PC-9 (cell line): ENCODE data around the gene EML5. TPM values are rescaled to one million over a fixed set of nuclear protein-coding genes. Genes with fewer than 3 reads are reported as not detected.

Experiments
- BruUV-seq: library from RNA; stranded (reverse); fragments of 400-500 nt; replicated peaks from 2 replicates; lab custom pipeline; 2021; lab: Mats Ljungman, UMichigan
- CTCF ChIA-PET: fragments of 300-600 bp; sonication (Branson Sonifier 250); formaldehyde crosslinking; loops from one replicate; lab custom pipeline; 2022; ENCODE audit warnings: antibody characterized with exemption; lab: Charles Lee
- POLR2A ChIA-PET: fragments of 300-600 bp; sonication (Branson Sonifier 250); formaldehyde crosslinking; loops from one replicate; lab custom pipeline; 2022; ENCODE audit warnings: antibody characterized with exemption; ENCODE audit not compliant: unreplicated experiment; lab: Charles Lee
- DNase-seq, 2 experiments: peaks; one replicate each; pipeline versions ENCODE4 v3.0.0 to v3.0.0-alpha.2; 2015 to 2022; ENCODE audit warnings: mixed read lengths in 1 of 2
- H2AFZ ChIP-seq: fragments of 200-600 bp; sonication (generic); 2 replicates; pipeline ENCODE4 v1.8.1; 2017; ENCODE audit warnings: antibody characterized with exemption
- H3F3A ChIP-seq: fragments of 200-600 bp; sonication (generic); 2 replicates; pipeline ENCODE4 v1.8.1; 2017; ENCODE audit warnings: antibody characterized with exemption, mild to moderate bottlenecking, low read depth; ENCODE audit not compliant: insufficient read depth
- H3K27ac ChIP-seq: fragments of 200-600 bp; sonication (generic); 2 replicates; pipeline ENCODE4 v1.6.1; 2016; ENCODE audit warnings: mixed run types
- H3K27me3 ChIP-seq: fragments of 200-600 bp; sonication (generic); 2 replicates; pipeline ENCODE4 v1.6.1; 2016; ENCODE audit warnings: low read depth, mixed run types; ENCODE audit not compliant: insufficient read depth
- H3K36me3 ChIP-seq: fragments of 200-600 bp; sonication (generic); 2 replicates; pipeline ENCODE4 v1.6.1; 2016; ENCODE audit warnings: low read depth, mixed run types
- H3K4me1 ChIP-seq: fragments of 200-600 bp; sonication (generic); replicated peaks from 2 replicates; pipeline ENCODE4 v1.6.1; 2016; ENCODE audit warnings: mixed run types; ENCODE audit not compliant: insufficient read depth
- H3K4me2 ChIP-seq: fragments of 200-600 bp; sonication (generic); 2 replicates; pipeline ENCODE4 v1.6.1; 2017; ENCODE audit warnings: mixed run types
- H3K4me3 ChIP-seq: fragments of 200-600 bp; sonication (generic); 2 replicates; pipeline ENCODE4 v1.6.1; 2016; ENCODE audit warnings: mixed run types
- H3K79me2 ChIP-seq: fragments of 200-600 bp; sonication (generic); 2 replicates; pipeline ENCODE4 v1.6.1; 2017; ENCODE audit warnings: low read depth, mixed run types
- H3K9me2 ChIP-seq: fragments of 200-600 bp; sonication (generic); 2 replicates; pipeline ENCODE4 v1.8.1; 2017; ENCODE audit warnings: mild to moderate bottlenecking; ENCODE audit not compliant: insufficient read depth
- H3K9me3 ChIP-seq: fragments of 200-600 bp; sonication (generic); 2 replicates; pipeline ENCODE4 v1.8.1; 2016; ENCODE audit warnings: low read depth; ENCODE audit not compliant: insufficient read depth
- H4K20me1 ChIP-seq: fragments of 200-600 bp; sonication (generic); 2 replicates; pipeline ENCODE4 v1.8.1; 2017; ENCODE audit not compliant: insufficient read depth
- EZH2 ChIP-seq: fragments of 200-600 bp; sonication (generic); IDR thresholded peaks from 2 replicates; pipeline ENCODE4 v1.8.0; 2017; ENCODE audit warnings: antibody characterized with exemption, low read depth
- intact Hi-C: fragments of 100-400 bp; cut with micrococcal nuclease; formaldehyde crosslinking; loops from one replicate; pipeline ENCODE4 v1.10.0; 2022; ENCODE audit not compliant: unreplicated experiment
- total RNA-seq: library from RNA; stranded (reverse); gene quantifications from 2 replicates; pipeline ENCODE4 v1.2.3, GENCODE V29; 2021
- TF ChIP-seq, protein P1 (sequence below): fragments of 200-600 bp; sonication (generic); conservative IDR thresholded peaks from 2 replicates; pipeline ENCODE4 v1.6.1; 2017; ENCODE audit warnings: mixed run types, antibody characterized with exemption, mild to moderate bottlenecking, moderate library complexity

EML5 gene
- total RNA-seq, 1 experiment from 2014 or later = 0.46 TPM

DNA sequence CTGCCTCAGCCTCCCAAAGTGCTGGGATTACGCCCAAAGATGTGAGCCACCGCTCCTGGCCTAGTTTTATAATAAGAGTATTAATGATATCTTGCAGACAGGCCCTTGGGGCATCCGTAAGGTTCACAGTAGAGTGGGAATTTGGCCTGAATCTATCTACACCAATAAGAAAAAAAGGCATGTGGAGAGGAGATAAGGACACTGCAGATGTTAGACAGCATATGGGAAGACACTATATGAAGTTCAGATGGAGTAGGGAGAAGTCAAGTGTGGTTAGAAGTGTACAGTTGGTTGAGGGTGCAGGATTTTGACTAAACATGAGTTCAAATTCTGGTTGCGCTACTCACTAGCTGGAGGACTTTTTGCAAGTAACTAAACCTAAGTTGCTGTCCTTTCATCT lies 23.2 kb upstream of the EML5 start:
- no peaks in the 10 kb centered on the region for H3K9me2 ChIP-seq
- H2AFZ ChIP-seq = no peak overlapping the region
- no peaks in the 10 kb centered on the region for H3K79me2 ChIP-seq
- H3K27ac ChIP-seq = no peak overlapping the region
- no peaks in the 10 kb centered on the region for H3F3A ChIP-seq
- no peaks in the 10 kb centered on the region for H3K36me3 ChIP-seq
- no TSS peak for BruUV-seq
- intact Hi-C loops = no loop called here
- ChIA-PET POLR2A (interaction anchor here (0.6 kb wide), 1 partner anchor 23 kb away, joined by 3 read pairs; no protein-coding TSS in a partner anchor), CTCF (no interaction called here)
- TF ChIP-seq, protein P1, sequence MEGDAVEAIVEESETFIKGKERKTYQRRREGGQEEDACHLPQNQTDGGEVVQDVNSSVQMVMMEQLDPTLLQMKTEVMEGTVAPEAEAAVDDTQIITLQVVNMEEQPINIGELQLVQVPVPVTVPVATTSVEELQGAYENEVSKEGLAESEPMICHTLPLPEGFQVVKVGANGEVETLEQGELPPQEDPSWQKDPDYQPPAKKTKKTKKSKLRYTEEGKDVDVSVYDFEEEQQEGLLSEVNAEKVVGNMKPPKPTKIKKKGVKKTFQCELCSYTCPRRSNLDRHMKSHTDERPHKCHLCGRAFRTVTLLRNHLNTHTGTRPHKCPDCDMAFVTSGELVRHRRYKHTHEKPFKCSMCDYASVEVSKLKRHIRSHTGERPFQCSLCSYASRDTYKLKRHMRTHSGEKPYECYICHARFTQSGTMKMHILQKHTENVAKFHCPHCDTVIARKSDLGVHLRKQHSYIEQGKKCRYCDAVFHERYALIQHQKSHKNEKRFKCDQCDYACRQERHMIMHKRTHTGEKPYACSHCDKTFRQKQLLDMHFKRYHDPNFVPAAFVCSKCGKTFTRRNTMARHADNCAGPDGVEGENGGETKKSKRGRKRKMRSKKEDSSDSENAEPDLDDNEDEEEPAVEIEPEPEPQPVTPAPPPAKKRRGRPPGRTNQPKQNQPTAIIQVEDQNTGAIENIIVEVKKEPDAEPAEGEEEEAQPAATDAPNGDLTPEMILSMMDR = no peak
- no peak for TF ChIP-seq EZH2
- H3K27me3 ChIP-seq = no peaks in the 10 kb centered on the region
- no peaks in the 10 kb centered on the region for H4K20me1 ChIP-seq
- DNase-seq = no peak
- no peaks in the 10 kb centered on the region for H3K4me1 ChIP-seq
- no peak overlapping the region for H3K4me3 ChIP-seq
- H3K9me3 ChIP-seq = no peaks in the 10 kb centered on the region
- H3K4me2 ChIP-seq = no peak overlapping the region

DNA sequence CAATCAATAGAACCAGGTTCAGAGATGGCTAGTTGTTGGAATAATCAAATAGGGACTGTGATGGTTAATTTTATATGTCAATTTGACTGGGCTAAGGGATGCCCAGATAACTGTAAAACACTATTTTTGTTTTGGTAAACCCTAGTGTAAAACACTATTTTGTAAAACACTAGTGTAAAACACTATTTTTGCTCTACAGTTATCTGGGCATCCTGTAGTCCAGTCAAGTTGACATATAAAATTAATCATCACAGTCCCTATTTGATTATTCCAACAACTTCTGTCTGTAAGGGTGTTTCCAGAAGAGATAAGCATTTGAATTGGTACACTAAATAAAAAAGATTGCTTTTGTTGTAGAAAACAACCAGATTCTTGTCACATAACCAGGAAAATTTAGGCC lies 15.6 kb upstream of the EML5 start:
- Histone ChIP-seq H3K79me2 (no peaks in the 10 kb centered on the region), H2AFZ (no peak overlapping the region), H3K4me1 (no peaks in the 10 kb centered on the region), H4K20me1 (no peaks in the 10 kb centered on the region), H3K27me3 (no peaks in the 10 kb centered on the region), H3K4me3 (no peak overlapping the region), H3K9me2 (no peaks in the 10 kb centered on the region), H3K36me3 (no peaks in the 10 kb centered on the region), H3F3A (no peaks in the 10 kb centered on the region), H3K4me2 (no peak overlapping the region), H3K27ac (no peak overlapping the region), H3K9me3 (no peaks in the 10 kb centered on the region)
- CTCF ChIA-PET = no interaction called here
- TF ChIP-seq EZH2 = no peak
- TF ChIP-seq, protein P1 = no peak
- no TSS peak for BruUV-seq
- POLR2A ChIA-PET = no interaction called here
- DNase-seq = no peak
- intact Hi-C loops = no loop called here

DNA sequence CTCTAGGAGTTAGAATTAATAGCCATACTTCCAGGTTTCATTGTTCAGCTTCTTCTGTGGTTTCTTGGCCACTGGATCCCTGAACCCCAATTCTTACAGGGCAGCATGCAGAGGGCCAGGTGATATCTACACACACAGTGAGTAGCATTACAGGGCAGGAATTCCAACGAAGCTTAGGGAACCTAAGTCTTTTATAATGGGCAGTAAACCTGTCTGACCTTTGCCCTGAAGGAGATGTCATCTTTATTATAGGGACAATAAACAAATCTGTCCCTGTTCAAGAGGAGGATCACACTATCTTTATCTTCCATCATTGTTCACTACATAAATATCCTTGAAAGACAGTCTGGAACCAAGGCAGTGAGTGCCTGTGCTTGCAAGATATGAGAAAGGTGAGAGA lies 11.7 kb upstream of the EML5 start:
- no peaks in the 10 kb centered on the region for H3K79me2 ChIP-seq
- no peaks in the 10 kb centered on the region for H3K36me3 ChIP-seq
- no peaks in the 10 kb centered on the region for H4K20me1 ChIP-seq
- no peak overlapping the region for H3K4me3 ChIP-seq
- ChIA-PET CTCF (no interaction called here), POLR2A (no interaction called here)
- H2AFZ ChIP-seq = no peak overlapping the region
- no peaks in the 10 kb centered on the region for H3F3A ChIP-seq
- H3K4me2 ChIP-seq = no peak overlapping the region
- intact Hi-C loops = no loop called here
- no TSS peak for BruUV-seq
- TF ChIP-seq, protein P1 = no peak
- TF ChIP-seq EZH2 = no peak
- DNase-seq = no peak
- H3K4me1 ChIP-seq = no peaks in the 10 kb centered on the region
- no peaks in the 10 kb centered on the region for H3K27me3 ChIP-seq
- H3K9me3 ChIP-seq = no peaks in the 10 kb centered on the region
- H3K27ac ChIP-seq = no peak overlapping the region
- H3K9me2 ChIP-seq = no peaks in the 10 kb centered on the region
